Right lobe of liver (tissue), 4 donors: Measurements from ENCODE around the gene LBX2.

ENCODE experiments used
- POLR2A ChIP-seq: fragments of 450-650 bp; IDR thresholded peaks from one replicate; pipeline ENCODE4 v1.6.1; 2017; ENCODE audit warnings: antibody characterized with exemption, mild to moderate bottlenecking
- TF ChIP-seq, protein P1 (sequence below), 4 donors: fragments of 200-600 bp in 3 of 4; fragments of 450-650 bp in 1 of 4; IDR thresholded peaks; one replicate each; pipeline versions ENCODE4 v1.5.1 to v1.8.0; 2016 to 2022; ENCODE audit warnings: antibody characterized with exemption in 4 of 4, mild to moderate bottlenecking in 2 of 4
- donor health status: DM: no; HTN: no; CAD: no.
- donor health status: DM: no; HTN: no; CAD: no.
- donor health status: DM: no; HTN: yes; CAD: no.

DNA sequence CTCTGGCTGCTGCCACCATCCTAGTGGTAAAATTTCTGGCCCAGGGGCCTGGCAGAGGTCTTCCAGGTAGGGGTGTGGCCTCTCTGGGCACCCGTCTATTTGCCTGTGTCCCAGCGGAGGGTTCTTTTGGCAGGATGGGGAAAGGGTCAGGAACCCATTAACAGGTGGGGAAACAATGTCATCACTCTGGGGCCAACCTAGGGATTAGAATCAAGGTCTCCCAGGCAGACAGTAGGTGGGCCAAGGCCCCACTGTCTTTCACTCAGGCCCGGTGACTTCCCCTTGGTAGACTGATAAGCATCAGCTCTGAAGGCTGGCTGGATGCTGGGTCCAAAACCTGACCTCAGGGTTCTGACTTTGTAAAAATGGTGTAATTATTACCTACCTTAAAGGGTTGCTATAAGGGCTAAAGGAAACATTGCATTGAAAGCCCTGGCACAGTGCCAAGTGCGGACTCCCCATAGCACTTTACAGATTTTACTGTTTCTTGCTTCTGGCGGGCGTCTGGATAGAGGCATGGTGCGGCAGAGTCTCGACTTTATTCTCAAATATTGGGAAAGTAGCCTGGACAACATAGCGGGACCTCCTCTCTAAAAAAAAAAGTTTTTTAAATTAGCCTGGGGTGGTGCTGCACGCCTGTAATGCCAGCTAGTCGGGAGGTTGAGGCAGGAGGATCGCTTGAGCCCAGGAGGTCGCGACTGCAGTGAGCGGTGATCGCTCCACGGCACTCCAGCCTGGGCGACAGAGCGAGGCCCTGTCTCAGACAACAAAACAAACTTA, 2.2 kb downstream of the LBX2 start:
- TF ChIP-seq, protein P1, sequence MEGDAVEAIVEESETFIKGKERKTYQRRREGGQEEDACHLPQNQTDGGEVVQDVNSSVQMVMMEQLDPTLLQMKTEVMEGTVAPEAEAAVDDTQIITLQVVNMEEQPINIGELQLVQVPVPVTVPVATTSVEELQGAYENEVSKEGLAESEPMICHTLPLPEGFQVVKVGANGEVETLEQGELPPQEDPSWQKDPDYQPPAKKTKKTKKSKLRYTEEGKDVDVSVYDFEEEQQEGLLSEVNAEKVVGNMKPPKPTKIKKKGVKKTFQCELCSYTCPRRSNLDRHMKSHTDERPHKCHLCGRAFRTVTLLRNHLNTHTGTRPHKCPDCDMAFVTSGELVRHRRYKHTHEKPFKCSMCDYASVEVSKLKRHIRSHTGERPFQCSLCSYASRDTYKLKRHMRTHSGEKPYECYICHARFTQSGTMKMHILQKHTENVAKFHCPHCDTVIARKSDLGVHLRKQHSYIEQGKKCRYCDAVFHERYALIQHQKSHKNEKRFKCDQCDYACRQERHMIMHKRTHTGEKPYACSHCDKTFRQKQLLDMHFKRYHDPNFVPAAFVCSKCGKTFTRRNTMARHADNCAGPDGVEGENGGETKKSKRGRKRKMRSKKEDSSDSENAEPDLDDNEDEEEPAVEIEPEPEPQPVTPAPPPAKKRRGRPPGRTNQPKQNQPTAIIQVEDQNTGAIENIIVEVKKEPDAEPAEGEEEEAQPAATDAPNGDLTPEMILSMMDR (IDR thresholded peaks at IDR 0.05) = no peak
- TF ChIP-seq POLR2A = no peak
